Lower lobe of right lung (tissue), 2 donors: Measurements from ENCODE around the gene UVSSA. TPM values are rescaled to one million over a fixed set of nuclear protein-coding genes. Genes with fewer than 3 reads are reported as not detected.
"Not testable (repeated sequence)": the region's sequence is repeated elsewhere in the genome, so short reads cannot be mapped to it uniquely, and the experiment has no call there.

ENCODE experiments used
- ATAC-seq, 2 donors: fragments of 200-7000 bp; cut with Tn5 transposase; one replicate each; pipeline ENCODE4 v1.9.1; 2020 to 2022; ENCODE audit warnings: mild to moderate bottlenecking in 2 of 2, moderate library complexity in 2 of 2
- DNase-seq: peaks from one replicate; pipeline ENCODE4 v3.0.0-alpha.2; 2020
- H3K27ac ChIP-seq: fragments of 200-600 bp; one replicate; pipeline ENCODE4 v1.8.0; 2022
- H3K27me3 ChIP-seq: fragments of 200-600 bp; one replicate; pipeline ENCODE4 v1.8.0; 2022; ENCODE audit warnings: low read depth
- H3K36me3 ChIP-seq: fragments of 200-600 bp; one replicate; pipeline ENCODE4 v1.8.0; 2022; ENCODE audit warnings: mild to moderate bottlenecking
- H3K4me1 ChIP-seq: fragments of 200-600 bp; one replicate; pipeline ENCODE4 v1.8.0; 2022
- H3K4me3 ChIP-seq: fragments of 200-600 bp; one replicate; pipeline ENCODE4 v1.8.0; 2022; ENCODE audit warnings: mild to moderate bottlenecking
- H3K9me3 ChIP-seq: fragments of 200-600 bp; one replicate; pipeline ENCODE4 v1.8.0; 2022
- CTCF ChIP-seq: fragments of 200-600 bp; IDR thresholded peaks from one replicate; pipeline ENCODE4 v1.8.0; 2022; ENCODE audit warnings: antibody characterized with exemption, mild to moderate bottlenecking
- intact Hi-C: fragments of 100-400 bp; cut with DNase I; formaldehyde crosslinking; loops from one replicate; pipeline ENCODE4 v1.11.0; 2022
- total RNA-seq: library from RNA; stranded (reverse); fragmentation: NEBNext Ultra II Directional; extraction: Animal tissue kit (Norgen Biotek cat#: 25700); gene quantifications from one replicate; pipeline ENCODE4 v1.2.1, GENCODE V29; 2021
- donor health status: DM: no; HTN: yes; CAD: no; lungs with severe emphysema.

The UVSSA gene
- total RNA-seq, 1 donor from 2014 or later, result 27.9 TPM

DNA sequence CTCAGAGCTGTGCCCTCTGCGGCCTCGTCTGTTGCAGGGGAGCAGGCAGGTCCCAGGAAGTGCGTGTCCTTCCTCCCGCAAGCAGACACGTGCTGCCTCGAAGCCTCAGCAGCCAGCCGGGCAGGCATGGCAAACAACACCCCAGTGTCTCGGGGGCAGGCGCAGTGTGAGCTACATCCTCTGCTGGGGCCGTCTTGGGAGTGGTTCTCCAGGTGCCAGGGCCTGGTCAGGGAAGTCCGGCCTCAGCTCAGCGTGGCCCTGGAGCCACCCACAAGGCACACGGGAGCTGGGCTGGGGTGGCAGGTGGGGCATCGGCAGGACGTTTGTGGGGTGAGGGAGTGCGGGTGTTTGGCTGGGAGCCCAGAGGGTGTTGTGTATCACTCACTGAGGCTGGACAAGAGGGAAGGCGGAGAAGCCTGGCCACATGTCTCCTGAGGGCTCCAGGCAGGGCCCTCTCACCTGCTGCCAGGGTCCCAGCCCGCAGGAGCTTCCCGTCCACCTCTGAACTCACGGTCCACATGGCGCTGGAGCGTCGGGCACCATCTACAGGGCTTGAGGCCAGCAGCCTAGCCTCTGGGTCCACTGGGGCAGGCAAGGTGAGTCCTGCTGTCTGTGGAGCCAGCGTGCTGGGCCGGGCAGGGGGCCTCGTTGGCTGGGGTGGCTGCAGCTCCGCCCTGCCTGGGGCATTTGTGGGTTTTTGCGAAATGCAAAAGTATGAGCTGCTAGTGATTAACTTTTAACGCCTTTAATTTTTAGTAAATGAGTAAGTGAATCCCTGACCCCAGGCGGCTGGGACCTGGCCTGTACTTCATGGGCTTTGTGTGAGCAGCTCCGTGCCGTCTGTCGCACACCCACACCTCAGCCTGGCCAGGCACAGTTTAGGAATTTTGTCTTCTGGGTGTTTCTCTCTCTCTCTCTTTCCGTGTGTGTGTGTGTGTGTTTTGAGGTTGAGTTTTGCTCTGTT, 17.3 kb upstream of the UVSSA start:
- no peak overlapping the region for H3K27ac ChIP-seq
- DNase-seq, result no peak
- H3K27me3 ChIP-seq, result no peaks in the 10 kb centered on the region
- H3K36me3 ChIP-seq, result peaks cover 76% of the 10 kb centered on the region
- H3K4me1 ChIP-seq, result peaks cover 11% of the 10 kb centered on the region
- H3K4me3 ChIP-seq, result no peak overlapping the region
- intact Hi-C loops, result no loop called here
- H3K9me3 ChIP-seq, result no peaks in the 10 kb centered on the region
- peak in 1 of 2 donors; percentile 6 for ATAC-seq
- no peak for TF ChIP-seq CTCF

DNA sequence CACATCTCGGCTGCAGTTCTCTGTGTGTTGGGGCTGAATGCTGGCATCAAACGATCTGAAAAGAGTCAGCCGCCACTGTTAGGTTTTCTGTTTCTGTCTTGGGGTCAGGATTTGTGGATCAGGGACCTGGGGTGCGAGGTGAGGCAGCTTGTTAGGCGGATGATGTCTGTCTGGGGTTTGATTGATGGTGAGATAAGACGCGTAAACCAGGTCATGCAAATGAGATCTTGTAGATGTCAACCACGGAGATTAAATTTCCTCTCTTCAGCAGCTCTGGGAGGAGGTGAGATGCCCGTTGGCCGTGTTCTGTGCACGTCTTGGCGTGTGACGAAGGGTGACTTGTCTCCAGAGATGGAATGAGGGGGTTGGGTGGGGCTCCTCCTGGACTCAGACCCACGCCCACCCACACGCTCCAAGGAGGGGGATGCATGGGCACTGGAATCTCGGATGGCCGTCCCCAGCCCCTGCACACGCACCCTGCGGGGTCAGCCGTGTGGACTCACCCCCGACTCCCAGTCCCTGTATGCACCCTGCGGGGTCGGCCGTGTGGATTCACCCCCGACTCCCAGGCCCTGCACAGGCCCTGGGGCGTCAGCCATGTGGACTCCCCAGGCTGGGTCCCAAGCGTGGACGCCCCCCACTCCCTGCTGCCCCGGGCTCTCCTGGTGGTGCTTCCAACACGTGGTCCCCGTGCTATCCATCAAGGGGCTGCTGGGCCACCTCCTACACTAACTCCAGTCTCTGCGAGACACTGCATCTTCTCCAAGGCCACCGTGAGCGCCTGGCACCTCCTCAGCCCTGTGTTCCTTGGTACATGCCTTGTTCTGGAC, 16.0 kb upstream of the UVSSA start:
- H3K27me3 ChIP-seq, result no peaks in the 10 kb centered on the region
- H3K27ac ChIP-seq, result no peak overlapping the region
- no peak for TF ChIP-seq CTCF
- peaks cover 69% of the 10 kb centered on the region for H3K36me3 ChIP-seq
- H3K9me3 ChIP-seq, result no peaks in the 10 kb centered on the region
- ATAC-seq (no peak), DNase-seq (no peak)
- intact Hi-C loops, result no loop called here
- peaks cover 11% of the 10 kb centered on the region for H3K4me1 ChIP-seq
- H3K4me3 ChIP-seq, result no peak overlapping the region

GRCh38 chr4:1331591-1332353, 15.2 kb upstream of the UVSSA start:
- no peak for DNase-seq
- Histone ChIP-seq H3K4me3 (no peak overlapping the region), H3K27ac (no peak overlapping the region), H3K4me1 (peaks cover 11% of the 10 kb centered on the region), H3K36me3 (peaks cover 65% of the 10 kb centered on the region), H3K27me3 (no peaks in the 10 kb centered on the region), H3K9me3 (no peaks in the 10 kb centered on the region)
- no peak for ATAC-seq
- no peak for TF ChIP-seq CTCF
- intact Hi-C loops, result no loop called here

GRCh38 chr4:1332686-1333085, 14.3 kb upstream of the UVSSA start:
- no peaks in the 10 kb centered on the region for H3K27me3 ChIP-seq
- H3K9me3 ChIP-seq, result no peaks in the 10 kb centered on the region
- H3K4me1 ChIP-seq, result peaks cover 11% of the 10 kb centered on the region
- TF ChIP-seq CTCF, result no peak
- H3K4me3 ChIP-seq, result no peak overlapping the region
- DNase-seq (peak; percentile 44), ATAC-seq (no peak)
- peaks cover 65% of the 10 kb centered on the region for H3K36me3 ChIP-seq
- H3K27ac ChIP-seq, result no peak overlapping the region
- intact Hi-C loops, result no loop called here

- DNase-seq (peak; percentile 49), ATAC-seq (no peak)
- Histone ChIP-seq H3K36me3 (peaks cover 65% of the 10 kb centered on the region), H3K4me1 (peaks cover 11% of the 10 kb centered on the region), H3K4me3 (no peak overlapping the region), H3K27me3 (no peaks in the 10 kb centered on the region), H3K9me3 (no peaks in the 10 kb centered on the region), H3K27ac (no peak overlapping the region)
- TF ChIP-seq CTCF, result no peak
- intact Hi-C loops, result no loop called here
Observed at GRCh38 chr4:1333256-1333655, 13.8 kb upstream of the UVSSA start.

- H3K4me3 ChIP-seq, ATAC-seq, H3K27me3 ChIP-seq, intact Hi-C loops, H3K27ac ChIP-seq, H3K9me3 ChIP-seq, DNase-seq: not testable (repeated sequence)
- peaks cover 65% of the 10 kb centered on the region for H3K36me3 ChIP-seq
- peaks cover 11% of the 10 kb centered on the region for H3K4me1 ChIP-seq
Observed at GRCh38 chr4:1333851-1334578, 13.0 kb upstream of the UVSSA start.
